G401 (cell line): ENCODE data around the gene CDKAL1. TPM values are rescaled to one million over a fixed set of nuclear protein-coding genes. Genes with fewer than 3 reads are reported as not detected.

Source experiments
- DNase-seq: peaks from one replicate; pipeline ENCODE4 v3.0.0-alpha.2; 2015; ENCODE audit warnings: low spot score
- in situ Hi-C: cut with HindIII; loops from 2 replicates; pipeline ENCODE4 v1.10.0; 2016; ENCODE audit warnings: low sequenced_read_pairs, mixed read lengths
- total RNA-seq: library from RNA; depleted of rRNA; stranded (reverse); fragments of >200 nt; shearing (Covaris generic); gene quantifications from 2 replicates; pipeline ENCODE4 v1.2.3, GENCODE V29; 2014

Gene CDKAL1
- total RNA-seq, 1 experiment from 2014 or later, result 25.7 TPM

DNA sequence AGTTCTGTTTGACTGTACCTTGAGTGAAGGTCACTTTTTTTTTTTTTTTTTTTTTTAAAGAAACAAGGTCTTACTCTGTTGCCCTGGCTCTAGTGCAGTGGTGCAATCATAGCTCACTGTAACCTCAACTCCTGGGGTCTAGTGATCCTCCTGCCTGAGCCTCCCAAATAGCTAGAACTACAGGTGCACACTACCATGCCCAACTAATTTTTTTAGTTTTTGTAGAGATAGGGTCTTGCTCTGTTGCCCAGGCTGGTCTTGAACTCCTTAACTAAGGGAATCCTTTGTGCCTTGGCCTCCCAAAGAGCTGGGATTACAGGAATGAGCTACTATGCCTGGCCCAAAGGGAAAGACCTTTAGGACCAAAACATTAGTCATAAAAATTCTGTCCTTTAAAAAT lies 413.7 kb downstream of the CDKAL1 start:
- no peak for DNase-seq
- in situ Hi-C loops, result no loop called here

DNA sequence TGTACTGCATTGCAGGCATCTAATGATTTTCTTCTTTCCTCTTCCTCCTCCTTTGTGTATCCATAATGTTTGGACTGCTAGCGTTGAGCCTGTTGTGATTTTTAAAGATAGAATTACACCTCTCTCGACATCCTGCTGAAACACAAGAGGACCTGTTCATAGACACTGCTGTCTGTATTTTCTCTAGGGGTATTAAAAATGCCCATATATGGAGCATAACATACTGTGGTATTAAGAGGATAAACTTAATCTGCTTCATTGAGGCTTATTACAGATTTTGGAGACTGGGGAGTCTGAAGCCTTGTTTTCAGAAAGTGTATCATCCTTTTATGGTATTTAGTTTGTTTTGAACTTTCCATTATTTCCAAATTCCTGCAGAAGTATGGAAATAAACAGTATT lies 414.3 kb downstream of the CDKAL1 start:
- DNase-seq, result no peak
- in situ Hi-C loops, result no loop called here

DNA sequence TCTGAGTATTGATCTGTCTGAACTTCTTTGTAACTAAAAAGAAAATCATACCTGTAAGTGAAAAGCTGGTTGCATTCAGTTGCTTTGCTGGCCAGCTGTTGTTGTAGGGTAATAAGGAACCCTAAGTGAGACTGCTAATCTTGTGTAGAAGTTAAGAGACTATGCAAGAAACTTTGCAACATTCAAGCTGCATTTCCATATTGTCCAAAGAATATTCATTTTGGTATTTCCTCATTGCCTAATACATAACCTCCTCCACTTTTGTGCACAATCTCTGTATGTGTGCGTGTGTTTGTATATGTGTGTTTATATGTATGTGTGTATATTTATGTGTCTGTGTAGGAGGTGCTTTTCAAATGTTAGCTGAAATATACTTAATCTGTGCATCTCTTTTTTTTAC lies 414.9 kb downstream of the CDKAL1 start:
- in situ Hi-C loops, result no loop called here

GRCh38 chr6:20952699-20953474 lies 418.6 kb downstream of the CDKAL1 start:
- no peak for DNase-seq
- in situ Hi-C loops, result no loop called here

More for the DNA sequence above, 414.9 kb downstream of the CDKAL1 start:
- no peak for DNase-seq

DNA sequence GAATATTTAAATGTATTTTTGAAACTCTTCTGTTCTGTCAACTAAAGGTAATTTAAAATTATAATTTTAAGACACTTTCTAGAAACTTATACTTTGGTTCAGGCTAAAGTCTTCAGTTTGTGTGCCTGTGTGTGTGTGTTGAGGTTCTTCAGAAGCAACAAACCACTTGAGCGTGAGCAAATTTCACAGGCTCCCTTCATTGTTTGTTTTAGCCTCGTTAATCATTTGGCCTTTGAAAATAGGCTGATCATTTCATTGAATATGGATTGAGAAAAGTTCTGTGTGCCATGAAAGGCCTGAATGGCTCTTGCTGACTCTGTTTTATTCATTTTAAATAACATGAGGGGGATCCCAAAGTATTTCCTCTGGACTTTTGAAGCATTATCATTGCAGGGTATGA lies 420.1 kb downstream of the CDKAL1 start:
- in situ Hi-C loops, result no loop called here
- DNase-seq, result no peak

- in situ Hi-C loops, result no loop called here
- DNase-seq, result no peak
Observed at GRCh38 chr6:20955131-20955530, 420.9 kb downstream of the CDKAL1 start.

DNA sequence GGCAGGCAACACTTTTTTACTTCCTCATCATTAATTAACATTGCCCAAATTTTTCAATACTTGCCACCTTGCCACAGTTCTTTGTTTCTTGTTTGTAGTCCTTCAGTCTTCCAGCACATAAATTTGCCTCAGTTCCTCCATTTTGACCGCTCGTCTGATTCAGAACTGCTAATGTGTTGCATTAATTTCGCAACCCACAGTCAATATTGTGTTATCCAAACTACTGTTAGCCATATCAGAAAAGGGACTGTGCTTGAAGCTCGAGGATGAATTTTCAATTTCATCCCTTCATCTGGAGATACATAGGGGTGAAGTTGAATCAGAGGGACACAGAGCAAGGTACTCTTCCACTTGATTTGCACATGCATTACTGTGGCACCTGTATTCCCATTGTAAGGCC lies 421.5 kb downstream of the CDKAL1 start:
- in situ Hi-C loops, result no loop called here
- DNase-seq, result no peak

GRCh38 chr6:20960067-20960466 lies 425.8 kb downstream of the CDKAL1 start:
- in situ Hi-C loops, result no loop called here
- no peak for DNase-seq

DNA sequence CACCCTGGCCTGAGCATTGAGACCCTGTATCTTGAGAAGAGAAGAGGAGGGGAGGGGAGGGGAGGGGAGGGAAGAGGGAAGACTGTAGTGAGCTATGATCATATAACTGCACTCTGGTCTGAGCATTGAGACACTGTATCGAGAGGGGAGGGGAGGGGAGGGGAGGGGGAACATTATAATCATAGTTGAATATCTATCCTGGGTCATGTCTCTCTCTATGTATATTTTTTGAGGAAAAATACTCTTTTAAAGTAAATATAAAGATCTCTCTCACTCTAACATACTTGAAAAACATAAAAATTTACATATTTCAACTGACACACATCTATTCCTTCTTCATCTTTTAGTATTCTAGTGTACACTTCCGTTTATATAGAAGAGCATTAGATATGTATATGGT lies 431.0 kb downstream of the CDKAL1 start:
- in situ Hi-C loops, result no loop called here
- no peak for DNase-seq

GRCh38 chr6:20965915-20966314 lies 431.7 kb downstream of the CDKAL1 start:
- DNase-seq, result no peak
- in situ Hi-C loops, result no loop called here

DNA sequence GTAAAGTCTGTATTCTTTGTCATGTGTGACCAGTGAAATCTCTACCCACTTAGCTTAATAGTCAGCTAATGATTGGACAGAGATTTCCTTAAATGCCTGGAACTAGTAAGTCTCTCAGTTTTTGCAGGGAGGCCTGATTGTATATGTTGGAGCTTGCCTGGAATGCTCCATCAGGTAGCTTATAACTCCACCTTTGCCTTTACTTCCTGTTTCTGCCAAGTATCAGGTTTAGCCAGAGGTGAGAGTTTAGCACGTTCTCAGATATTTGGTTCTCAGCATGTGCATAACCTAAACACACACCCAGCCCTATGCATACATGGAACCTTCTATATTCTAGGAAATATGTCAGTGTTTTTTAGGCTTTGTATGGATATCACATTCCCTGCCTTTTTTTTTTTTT lies 435.3 kb downstream of the CDKAL1 start:
- in situ Hi-C loops, result no loop called here
- DNase-seq, result no peak

GRCh38 chr6:20976391-20976918 lies 442.2 kb downstream of the CDKAL1 start:
- in situ Hi-C loops, result no loop called here

GRCh38 chr6:20978151-20978614 lies 443.9 kb downstream of the CDKAL1 start:
- in situ Hi-C loops, result no loop called here

More at GRCh38 chr6:20976391-20976918, 442.2 kb downstream of the CDKAL1 start:
- no peak for DNase-seq

GRCh38 chr6:20979076-20979475 lies 444.8 kb downstream of the CDKAL1 start:
- in situ Hi-C loops, result no loop called here
- DNase-seq, result no peak

More at GRCh38 chr6:20978151-20978614, 443.9 kb downstream of the CDKAL1 start:
- DNase-seq, result no peak

DNA sequence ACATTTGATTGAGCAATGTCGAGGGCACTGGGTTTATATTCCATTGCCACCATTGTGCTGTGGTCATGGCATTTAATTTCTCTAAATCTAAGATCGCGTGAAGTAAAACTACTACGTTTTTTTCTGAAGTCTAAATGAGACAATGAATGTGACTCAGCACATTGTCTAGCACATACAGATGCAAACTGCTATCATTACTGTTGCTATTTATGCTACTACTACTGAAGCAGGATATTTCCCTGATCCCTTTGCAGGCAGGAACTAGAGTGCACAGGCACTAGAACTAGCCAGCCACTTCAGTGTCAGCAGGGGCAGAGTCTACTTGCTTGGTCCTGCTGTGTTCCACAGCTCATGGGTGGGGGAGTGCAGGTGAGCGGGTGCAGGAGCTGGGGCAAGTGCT lies 449.7 kb downstream of the CDKAL1 start:
- in situ Hi-C loops, result no loop called here
- DNase-seq, result no peak

DNA sequence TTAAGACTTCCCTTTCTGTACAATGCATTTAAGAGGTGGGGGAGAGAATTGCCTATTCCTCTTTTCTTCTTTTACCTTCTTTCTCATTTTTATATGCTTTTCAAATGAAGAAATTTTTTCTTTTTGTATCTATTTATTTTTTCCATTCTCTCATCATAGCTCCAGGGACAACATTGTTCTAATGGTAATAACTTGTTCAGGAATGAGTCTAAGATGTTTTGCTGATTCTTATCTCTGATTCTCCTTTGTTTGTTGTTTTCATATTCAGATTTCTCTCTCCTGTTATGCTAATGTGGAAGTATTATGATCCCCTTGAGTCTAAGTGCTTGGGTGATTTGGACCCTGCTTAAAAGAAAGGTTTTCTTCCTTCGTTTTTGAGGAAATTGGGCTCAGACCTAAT lies 451.6 kb downstream of the CDKAL1 start:
- in situ Hi-C loops, result no loop called here
- no peak for DNase-seq

GRCh38 chr6:20991910-20992309 lies 457.7 kb downstream of the CDKAL1 start:
- in situ Hi-C loops, result no loop called here
- no peak for DNase-seq

DNA sequence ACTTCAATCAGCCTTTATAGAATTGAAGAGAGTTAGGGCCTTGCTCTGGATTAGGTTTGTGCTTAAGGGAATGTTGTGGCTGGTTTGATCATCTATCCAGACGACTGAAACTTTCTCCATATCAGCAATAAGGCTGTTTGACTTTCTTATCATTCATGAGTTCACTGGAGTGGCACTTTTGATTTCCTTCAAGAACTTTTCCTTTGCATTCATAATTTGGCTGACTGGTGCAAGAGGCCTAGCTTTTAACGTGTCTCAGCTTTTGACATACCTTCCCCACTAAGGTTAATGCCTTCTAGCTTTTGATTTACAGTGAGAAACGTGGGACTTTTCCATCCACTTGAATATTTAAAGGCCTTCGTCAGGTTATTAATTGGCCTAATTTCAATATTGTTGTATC lies 461.8 kb downstream of the CDKAL1 start:
- in situ Hi-C loops, result no loop called here

GRCh38 chr6:20997143-20997769 lies 463.0 kb downstream of the CDKAL1 start:
- no peak for DNase-seq
- in situ Hi-C loops, result no loop called here

More for the DNA sequence above, 461.8 kb downstream of the CDKAL1 start:
- DNase-seq, result no peak

GRCh38 chr6:20997770-20998147 lies 463.5 kb downstream of the CDKAL1 start:
- no peak for DNase-seq
- in situ Hi-C loops, result no loop called here
